Ishikawa (cell line): ENCODE data around the gene RNPEPL1.

Experiments used
- EGR1 ChIP-seq: IDR thresholded peaks from 2 replicates; pipeline ENCODE4 v1.6.1; 2012
- EP300 ChIP-seq: IDR thresholded peaks from 2 replicates; pipeline ENCODE4 v1.6.1; 2012; ENCODE audit warnings: borderline replicate concordance
- FOXM1 ChIP-seq: IDR thresholded peaks from 2 replicates; pipeline ENCODE4 v1.6.1; 2012; ENCODE audit warnings: low read depth, borderline replicate concordance
- TAF1 ChIP-seq: IDR thresholded peaks from 2 replicates; pipeline ENCODE4 v1.6.1; 2012; ENCODE audit warnings: low read depth, mild to moderate bottlenecking
- TEAD4 ChIP-seq: IDR thresholded peaks from 2 replicates; pipeline ENCODE4 v1.6.1; 2012
- YY1 ChIP-seq: IDR thresholded peaks from 2 replicates; pipeline ENCODE4 v1.6.1; 2012; ENCODE audit warnings: low read depth

- TF ChIP-seq TAF1 (no peak), TEAD4 (no peak), EP300 (no peak), FOXM1 (no peak), EGR1 (no peak), YY1 (no peak)
Measured at GRCh38 chr2:240603846-240604245, 35.6 kb downstream of the RNPEPL1 start.
